GM10248 (cell line): ENCODE measurements around the gene DLG2.
A peak's percentile ranks its signal among the peaks of the same experiment; 100 is the strongest.

Source experiments
- CTCF ChIA-PET: fragments of 300-600 bp; sonication (Branson Sonifier 250); formaldehyde crosslinking; extraction: SDS; loops from one replicate; lab custom pipeline; 2021; ENCODE audit warnings: antibody characterized with exemption; lab: Yijun Ruan, JAX
- POLR2A ChIA-PET: fragments of 350-650 bp; sonication (Branson Sonifier 250); formaldehyde crosslinking; extraction: SDS; loops from one replicate; lab custom pipeline; 2020; ENCODE audit warnings: antibody characterized with exemption; lab: Yijun Ruan, JAX
- DNase-seq: peaks from one replicate; pipeline ENCODE4 v3.0.0; 2012; ENCODE audit errors: extremely low spot score
- TF ChIP-seq, protein P1 (sequence below): IDR thresholded peaks from 2 replicates; pipeline ENCODE4 v1.5.1; 2012; ENCODE audit warnings: mild to moderate bottlenecking, low read depth; ENCODE audit errors: extremely low read depth, missing control alignments, control extremely low read depth

DLG2 gene

DNA sequence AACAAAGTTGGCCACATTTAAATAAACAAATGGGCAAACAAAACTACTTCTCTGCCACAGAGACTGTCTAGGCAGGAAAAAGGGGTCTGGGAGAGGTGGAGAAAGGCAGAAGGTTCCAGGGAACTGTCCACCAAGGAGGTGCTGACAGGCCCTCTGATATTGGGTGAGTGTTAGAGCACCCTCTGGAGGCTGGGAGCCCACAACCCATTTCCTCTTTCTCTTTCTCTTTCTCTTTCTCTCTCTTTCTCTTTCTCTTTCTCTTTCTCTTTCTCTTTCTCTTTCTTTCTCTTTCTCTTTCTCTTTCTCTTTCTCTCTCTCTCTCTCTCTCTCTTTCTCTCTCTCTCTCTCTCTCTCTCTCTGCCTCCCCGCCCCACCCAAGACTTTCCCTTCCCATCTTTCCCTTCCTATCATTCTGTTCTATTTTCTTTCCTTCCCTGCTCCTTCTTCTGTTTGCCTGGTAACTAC is 912.8 kb downstream of the DLG2 start:
- DNase-seq = peak; percentile 43
- ChIA-PET POLR2A (no interaction called here), CTCF (no interaction called here)
- TF ChIP-seq, protein P1, sequence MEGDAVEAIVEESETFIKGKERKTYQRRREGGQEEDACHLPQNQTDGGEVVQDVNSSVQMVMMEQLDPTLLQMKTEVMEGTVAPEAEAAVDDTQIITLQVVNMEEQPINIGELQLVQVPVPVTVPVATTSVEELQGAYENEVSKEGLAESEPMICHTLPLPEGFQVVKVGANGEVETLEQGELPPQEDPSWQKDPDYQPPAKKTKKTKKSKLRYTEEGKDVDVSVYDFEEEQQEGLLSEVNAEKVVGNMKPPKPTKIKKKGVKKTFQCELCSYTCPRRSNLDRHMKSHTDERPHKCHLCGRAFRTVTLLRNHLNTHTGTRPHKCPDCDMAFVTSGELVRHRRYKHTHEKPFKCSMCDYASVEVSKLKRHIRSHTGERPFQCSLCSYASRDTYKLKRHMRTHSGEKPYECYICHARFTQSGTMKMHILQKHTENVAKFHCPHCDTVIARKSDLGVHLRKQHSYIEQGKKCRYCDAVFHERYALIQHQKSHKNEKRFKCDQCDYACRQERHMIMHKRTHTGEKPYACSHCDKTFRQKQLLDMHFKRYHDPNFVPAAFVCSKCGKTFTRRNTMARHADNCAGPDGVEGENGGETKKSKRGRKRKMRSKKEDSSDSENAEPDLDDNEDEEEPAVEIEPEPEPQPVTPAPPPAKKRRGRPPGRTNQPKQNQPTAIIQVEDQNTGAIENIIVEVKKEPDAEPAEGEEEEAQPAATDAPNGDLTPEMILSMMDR = no peak

DNA sequence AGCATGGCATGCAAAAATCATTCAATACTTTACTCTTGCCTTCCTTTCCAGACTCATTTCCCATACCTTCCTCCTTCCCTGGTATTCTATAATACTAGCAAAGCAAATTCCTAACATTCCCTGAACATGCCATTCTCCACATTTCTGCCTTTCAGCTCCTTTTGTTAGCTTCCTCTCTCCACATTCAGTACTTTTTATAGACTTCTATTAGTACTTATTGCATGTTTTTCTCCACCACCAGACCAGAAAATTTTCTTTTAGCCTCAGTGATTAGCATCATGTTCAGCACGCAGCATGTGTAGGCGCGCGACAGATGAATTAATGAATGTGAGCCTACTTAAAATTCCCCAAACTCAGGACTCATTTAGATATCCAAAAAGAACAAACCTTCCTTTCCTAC is 935.3 kb downstream of the DLG2 start:
- DNase-seq = no peak
- CTCF ChIA-PET = interaction anchor here (1.0 to 1.3 kb wide), 3 partner anchors 8 to 17 kb away, joined by 3 read pairs; no protein-coding TSS in a partner anchor
- TF ChIP-seq, protein P1 = no peak
- POLR2A ChIA-PET = no interaction called here

DNA sequence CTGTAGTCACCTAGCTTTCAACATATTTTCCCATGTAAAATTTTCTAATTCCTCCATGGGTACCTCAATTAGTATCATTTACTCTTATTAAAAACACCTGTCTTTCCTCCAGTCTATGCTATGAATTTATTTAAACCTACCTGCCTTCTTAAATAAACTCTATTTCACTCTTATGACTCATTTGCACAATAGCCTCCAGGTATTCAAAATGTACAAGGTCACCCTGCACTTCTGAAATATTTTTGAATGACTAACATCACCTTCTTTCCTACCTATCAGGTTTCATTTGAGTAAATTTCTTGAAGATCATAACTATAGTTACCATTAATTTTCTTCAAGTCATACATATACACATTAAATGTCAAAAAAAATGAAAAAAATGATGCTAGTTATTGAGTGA is 939.7 kb downstream of the DLG2 start:
- TF ChIP-seq, protein P1 = no peak
- ChIA-PET CTCF (no interaction called here), POLR2A (no interaction called here)

DNA sequence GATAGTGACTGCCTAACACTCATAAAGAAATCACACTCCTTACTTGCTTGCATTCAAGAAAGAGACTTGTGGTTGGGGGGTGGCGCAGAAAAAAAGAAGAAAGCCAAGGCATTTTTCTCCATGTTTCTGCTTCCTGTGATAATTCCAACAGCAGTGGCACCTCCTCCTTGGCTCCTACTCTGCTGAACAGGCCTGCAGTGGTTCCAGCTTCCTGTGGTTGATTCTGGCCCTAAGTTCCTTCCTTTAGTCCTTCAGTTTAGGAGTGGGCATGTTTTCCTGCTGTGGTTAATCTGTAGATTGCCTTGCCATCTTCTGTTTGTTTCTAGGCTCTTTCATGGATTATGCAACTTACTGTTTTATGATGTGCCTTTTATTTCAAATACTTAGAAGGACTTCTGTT is 940.4 kb downstream of the DLG2 start:
- CTCF ChIA-PET = no interaction called here
- no peak for DNase-seq
- POLR2A ChIA-PET = no interaction called here
- TF ChIP-seq, protein P1 = no peak

More for the DNA sequence above, 939.7 kb downstream of the DLG2 start:
- no peak for DNase-seq

DNA sequence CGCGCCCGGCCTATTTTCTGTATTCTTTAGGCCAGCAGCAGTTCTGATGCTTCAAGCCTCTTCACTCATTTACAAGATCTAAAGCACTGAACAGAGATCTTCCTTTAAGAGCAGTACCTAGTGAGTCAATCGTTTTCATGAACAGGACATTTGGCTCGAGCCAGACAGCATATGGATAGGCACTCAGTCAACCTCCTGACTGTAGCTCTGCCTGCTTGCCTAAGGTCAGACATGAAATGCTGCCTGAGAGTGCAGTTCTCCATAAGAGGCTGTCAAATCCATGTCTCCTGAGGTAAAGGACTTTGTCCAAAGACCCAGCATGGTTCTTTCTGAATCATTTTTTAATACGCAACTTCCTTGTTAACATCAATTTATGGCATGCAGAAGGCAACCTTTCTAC is 941.2 kb downstream of the DLG2 start:
- TF ChIP-seq, protein P1 = no peak
- DNase-seq = no peak
- ChIA-PET POLR2A (no interaction called here), CTCF (no interaction called here)

DNA sequence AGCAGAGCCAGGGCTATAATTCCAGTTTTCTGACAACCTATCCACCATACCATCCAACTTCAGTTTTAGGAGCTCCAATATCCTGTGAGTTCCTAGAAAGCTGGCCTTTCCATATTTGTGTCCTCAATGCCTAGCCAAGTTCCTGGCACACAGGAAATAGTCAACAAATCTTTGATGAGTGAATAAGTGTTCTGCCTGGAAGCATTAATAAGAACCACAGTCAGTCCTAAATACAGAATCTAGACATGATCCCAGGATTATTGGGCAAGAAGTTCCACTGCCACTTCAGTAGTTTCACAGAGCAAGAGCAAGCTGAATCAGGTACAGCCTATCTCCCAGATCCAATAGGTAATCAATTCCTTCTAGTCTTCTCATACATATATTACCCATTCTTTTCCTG is 942.0 kb downstream of the DLG2 start:
- no peak for DNase-seq
- TF ChIP-seq, protein P1 = no peak
- ChIA-PET POLR2A (no interaction called here), CTCF (no interaction called here)

DNA sequence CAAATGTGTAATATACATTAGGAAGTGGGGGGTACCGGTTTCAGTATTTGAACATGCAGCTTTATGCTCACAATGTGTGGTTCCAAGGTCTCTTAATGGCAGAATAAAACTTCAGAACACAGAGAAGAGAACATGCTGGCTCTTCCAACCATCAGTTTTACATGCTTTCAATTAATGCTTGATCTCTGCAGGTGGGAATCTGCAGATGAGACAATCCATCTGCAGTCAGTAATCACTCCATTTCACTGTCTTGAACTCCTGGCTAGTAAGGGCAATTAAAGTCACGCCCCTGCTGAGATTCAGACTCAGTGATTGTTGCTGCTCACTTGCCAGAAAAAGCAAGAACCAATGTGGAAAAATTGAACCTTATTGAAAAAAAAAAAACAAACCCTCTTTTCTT is 945.7 kb downstream of the DLG2 start:
- ChIA-PET POLR2A (no interaction called here), CTCF (no interaction called here)
- no peak for DNase-seq
- TF ChIP-seq, protein P1 = no peak
